NK-92 treated with Interleukin-12 subunit alpha and Interleukin-12 subunit beta, amount 100 ng/mL, for 24 hours (cell line): Measurements from ENCODE around the gene HS3ST6.
"Not testable (repeated sequence)": the region's sequence is repeated elsewhere in the genome, so short reads cannot be mapped to it uniquely, and the experiment has no call there.

ENCODE experiments used
- DNase-seq: peaks from one replicate; lab custom pipeline; 2025; lab: John Stamatoyannopoulos, UW

Gene HS3ST6

DNA sequence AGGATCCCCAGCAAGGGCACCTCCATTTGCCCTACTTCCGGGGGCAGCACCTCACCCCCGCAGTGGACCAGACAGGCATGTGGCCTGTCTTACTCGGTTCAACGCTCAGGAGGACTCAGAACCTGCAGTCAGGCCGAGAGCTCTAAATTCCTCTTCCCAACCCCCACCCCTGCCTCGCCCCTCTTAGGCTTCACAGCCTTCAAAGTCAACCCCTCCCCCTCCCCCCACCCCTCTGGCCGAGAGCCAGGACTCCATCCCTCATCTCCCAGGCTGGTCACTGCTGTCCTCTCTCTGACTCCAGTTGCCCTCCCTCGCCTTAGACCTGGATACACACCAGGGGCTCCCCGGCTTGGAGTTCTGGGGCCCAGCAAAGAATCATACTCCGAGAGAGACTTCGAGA lies 8.1 kb upstream of the HS3ST6 start:
- DNase-seq = no peak

DNA sequence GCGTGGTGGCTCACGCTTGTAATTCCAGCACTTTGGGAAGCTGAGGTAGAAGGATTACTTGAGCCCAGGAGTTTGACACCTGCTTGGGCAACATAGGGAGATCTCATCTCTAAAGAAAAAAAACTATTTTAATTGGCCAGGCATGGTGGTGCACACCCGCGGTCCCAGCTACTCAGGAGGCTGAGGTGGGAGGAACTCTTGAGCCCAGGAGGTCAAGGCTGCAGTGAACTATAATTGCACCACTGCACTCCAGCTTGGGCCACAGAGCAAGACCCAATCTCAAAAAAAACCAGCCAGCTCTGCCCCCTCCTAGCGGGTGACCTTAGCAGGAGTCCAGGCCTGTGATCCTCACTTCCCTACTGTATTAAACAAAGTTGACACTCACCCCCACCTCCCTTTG lies 5.9 kb upstream of the HS3ST6 start:
- DNase-seq = no peak

DNA sequence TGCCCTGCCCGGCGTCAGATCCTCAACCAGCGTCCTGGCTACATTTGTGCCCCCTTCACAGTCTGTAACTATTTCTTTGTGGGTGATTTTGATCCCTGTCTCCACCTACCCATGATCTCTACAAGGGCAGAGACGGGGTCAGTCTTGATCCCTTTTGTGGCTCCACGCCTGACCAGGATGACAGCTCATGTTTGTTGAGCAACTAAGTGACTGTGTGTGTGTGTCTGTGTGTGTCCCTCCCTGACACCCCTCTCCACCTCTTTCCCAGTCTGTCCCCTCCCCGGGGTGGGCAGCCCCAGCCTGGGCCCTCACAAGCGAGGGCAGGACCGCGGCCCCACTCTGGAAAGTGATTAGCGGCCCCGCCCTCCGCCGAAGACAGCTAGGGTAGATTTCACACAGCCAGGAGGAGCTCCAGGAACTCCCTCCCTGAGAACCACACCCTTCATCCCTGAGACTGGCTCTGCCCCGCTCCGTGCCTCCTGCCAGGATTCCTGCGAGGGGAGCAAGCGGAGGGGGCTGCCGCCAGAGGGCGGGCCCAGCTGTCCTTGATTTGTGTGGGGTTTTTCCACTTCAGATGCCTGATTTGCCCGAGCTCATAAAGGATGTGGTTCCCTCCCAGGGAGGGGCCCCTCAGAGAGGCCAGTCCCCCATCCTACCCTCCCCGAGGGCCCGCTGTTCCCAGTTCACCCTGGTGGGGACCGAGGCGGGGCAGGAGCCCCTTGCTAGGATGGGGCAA lies 5.3 kb upstream of the HS3ST6 start:
- DNase-seq = no peak

DNA sequence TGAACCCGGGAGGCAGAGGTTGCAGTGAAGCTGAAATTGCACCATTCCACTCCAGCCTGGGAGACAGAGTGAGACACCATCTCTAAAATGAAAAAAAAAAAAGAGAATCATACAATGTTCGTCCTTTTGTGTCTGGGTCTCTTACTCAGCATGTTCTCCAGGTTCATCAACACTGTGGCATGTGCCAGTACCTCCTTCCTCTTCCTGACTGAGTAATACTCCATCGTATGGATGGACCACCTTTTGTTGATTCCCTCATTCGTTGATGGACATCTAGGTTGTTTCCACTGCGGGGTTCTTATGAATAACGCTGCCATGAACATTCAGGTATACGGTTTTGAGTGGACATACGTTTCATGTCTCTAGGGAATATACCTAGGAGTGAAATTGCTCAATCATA lies 4.1 kb upstream of the HS3ST6 start:
- DNase-seq = no peak

DNA sequence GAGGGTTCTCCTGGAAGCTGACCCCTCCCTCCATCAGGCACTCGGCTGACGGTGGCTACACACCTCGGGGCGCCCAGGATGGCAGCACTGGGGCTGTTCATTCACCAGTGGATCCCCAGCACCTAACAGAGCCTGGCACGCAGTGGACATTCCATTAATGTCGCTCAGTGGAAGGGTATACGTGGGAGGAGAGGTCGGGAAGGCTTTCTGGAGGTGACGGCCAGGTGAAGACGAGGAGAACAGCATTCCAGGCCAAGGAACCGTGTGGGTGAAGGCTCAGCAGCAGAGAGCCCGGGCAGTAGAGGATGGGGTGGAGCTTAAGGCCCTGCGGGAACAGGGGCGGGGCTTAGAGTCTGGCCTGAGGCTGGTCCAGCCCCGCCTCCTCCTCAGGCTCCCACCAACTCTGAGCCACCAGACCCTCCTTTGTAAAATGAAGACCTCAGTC lies 2.5 kb upstream of the HS3ST6 start:
- DNase-seq = no peak

DNA sequence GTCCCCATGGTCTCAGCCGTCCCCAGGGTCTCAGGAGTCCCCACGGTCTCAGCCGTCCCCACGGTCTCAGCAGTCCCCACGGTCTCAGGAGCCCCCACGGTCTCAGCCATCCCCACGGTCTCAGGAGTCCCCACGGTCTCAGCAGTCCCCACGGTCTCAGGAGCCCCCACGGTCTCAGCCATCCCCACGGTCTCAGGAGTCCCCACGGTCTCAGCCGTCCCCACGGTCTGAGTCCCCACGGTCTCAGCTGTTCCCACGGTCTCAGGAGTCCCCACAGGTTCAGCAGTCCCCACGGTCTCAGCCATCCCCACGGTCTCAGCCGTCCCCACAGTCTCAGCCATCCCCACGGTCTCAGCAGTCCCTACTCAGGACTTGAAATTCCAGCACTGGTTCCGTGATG lies 1.9 kb upstream of the HS3ST6 start:
- DNase-seq = not testable (repeated sequence)

DNA sequence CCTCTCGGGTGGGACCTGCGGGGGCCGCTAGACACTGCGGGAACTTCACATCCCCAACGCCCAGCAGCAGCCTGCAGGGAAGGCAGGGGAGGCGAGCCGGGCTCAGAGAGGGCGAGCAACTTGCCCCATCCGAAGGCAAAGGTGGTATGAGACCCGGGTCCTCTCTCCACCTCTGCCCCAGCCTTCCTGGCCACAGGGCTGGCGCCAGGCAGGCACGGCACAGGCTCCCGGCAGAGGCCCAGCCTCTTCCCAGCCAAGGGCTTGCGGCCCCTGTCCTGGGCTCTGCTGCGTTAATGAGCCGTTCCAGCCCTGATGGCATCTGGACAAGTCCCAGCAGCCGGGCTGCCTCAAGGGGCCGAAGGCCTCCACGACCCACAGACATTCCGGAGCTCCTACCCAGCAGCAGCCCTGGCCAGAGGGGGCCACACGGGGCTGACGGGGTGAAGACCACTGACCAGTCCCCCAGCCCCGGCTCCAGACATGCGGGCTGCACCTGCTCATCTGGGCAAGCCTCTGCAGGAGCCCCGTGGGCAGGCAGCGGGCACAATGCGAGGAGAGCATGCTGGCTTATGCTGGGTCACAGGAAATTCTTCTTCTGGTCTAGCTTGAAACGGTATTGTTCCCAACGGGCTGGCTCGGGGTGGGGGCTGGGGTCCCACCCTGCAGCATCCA lies 1.2 kb upstream of the HS3ST6 start:
- DNase-seq = no peak

DNA sequence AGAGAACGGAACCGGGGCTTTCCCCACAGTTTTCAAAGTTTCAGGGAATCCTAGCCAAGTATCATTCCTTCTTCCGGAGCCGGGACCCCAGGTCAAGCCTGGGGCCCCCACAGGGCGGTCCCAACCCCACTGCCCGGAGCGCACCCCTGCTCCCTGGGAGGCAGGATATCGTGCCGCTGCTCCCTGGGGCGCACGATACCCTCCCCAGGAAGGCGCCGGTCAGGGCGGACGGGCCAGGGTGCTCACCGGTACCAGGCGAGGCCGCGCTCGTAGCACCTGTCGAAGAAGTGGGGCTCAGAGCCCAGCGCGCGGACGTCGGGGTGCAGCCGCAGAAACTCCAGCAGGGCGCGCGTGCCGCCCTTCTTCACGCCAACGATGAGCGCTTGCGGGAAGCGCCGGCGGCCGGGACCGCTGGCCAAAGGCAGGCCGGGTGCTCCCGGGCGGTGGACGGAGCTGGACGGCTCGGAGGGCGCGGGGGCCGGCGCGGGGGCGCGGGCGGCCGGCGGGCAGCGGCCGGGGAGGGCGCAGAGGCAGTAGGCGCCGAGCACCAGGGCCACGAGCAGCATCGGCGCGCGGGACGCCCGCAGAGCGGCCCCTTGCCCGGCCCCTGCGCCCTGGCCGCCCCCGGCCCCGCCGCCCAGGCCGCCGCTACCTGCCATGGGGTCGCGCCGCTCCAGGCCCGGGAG lies 407 bp downstream of the HS3ST6 start:
- DNase-seq = no peak

DNA sequence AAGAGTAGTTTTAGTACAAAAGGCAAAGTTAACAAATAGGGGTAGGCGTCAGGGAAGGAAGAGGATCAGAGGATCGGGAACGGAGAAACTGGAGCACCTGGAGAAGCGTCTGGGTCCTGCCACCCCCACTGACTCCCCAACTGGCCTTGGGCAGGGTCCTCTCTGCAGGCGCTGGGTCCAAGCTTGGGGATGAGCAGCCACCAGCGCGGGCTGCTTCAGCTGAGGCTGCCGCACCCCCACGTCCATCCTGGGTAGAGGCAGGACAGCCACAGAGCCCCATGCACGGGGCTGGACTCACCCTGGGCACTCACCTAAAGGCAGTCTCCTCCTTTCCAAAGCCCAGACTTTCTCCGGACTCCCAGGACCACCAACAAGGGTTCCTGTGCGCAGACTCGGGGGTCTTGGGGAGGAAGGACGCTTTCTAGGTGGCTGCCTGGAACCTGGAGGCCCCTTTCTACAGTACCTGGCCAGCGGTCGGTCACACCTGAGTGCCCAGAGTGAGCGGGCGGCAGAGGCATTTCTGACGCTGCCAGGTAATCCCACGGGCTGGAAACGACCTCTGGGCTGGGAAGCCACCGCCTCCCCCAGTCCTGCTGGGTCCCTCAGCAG lies 1.1 kb downstream of the HS3ST6 start:
- DNase-seq = no peak

DNA sequence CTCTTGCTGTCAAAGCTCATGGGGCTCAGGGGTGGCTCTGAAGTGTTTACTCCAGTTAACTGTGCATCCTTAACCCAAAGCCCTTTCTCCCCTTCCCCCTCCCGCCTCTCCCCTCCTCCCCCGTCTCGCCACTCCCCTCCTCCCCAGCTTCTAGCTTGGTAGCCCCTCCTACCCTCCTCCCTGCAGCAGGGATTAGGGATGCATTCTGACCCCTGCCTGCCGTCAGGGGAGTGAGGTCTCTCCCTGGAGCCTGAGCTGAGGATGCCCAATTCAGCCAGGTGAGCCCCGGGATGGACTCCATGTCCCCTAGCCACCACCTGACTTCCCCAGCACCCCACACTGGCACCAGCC lies 1.6 kb downstream of the HS3ST6 start:
- no peak for DNase-seq

DNA sequence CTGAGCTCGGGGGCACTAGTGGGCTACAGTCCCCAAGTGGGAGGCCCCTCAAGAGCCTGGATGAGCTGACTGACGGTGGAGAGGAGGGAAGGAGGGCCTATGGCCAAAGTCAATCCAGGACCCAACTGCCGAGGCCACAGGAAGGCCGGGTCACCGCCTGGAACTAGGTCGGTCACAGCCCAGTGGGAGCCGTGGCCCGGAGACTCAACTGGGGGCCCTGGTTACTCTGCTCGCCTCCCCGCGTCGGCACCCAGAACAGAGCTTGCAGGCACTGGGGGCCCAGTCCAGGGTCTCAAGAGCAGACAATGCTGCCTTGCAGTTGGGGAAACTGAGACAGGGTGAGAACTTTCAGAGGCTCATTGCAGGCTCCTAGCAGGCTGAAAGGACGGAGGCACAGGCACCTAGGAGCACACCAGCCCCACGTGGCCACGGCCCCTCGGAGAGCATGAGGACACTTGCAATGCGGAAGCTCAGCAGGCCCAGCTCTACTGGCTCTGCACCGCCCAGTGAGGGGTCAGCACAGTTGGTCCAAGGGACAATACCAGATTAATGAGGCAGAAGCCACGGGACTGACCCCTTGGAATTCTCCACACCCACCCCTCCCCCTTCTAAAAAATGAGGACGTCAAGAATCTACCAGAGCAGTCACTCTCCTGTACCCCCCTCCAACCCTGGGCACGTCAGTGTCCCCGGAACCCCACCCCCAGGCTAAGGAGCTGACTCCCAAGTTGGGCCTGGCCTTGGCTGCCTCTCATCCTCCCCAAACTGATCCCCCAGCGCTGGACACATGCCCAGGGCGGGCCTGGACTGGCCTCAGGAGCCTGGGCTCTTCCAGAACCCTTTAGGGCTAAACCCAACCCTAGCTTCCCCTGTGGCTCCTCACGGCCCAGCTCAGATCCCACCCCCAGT lies 2.2 kb downstream of the HS3ST6 start:
- DNase-seq = no peak

DNA sequence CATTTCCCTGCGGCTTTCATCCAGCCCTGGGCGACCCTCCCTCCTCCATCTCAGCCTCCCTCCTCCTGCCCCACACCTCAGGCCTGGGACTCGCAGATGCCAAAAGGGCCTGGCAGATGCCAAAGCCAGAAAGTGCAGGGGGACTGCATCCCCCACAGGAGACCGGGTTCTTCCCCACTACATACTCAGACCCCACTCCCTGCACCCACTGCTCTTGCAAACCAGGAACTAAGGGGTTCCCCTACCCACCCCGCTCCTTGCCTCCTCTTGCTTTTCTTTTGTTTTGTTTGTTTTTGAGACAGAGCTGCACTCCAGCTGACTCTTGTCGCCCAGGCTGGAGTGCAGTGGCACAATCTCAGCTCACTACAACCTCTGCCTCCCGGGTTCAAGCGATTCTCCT lies 3.2 kb downstream of the HS3ST6 start:
- DNase-seq = no peak

DNA sequence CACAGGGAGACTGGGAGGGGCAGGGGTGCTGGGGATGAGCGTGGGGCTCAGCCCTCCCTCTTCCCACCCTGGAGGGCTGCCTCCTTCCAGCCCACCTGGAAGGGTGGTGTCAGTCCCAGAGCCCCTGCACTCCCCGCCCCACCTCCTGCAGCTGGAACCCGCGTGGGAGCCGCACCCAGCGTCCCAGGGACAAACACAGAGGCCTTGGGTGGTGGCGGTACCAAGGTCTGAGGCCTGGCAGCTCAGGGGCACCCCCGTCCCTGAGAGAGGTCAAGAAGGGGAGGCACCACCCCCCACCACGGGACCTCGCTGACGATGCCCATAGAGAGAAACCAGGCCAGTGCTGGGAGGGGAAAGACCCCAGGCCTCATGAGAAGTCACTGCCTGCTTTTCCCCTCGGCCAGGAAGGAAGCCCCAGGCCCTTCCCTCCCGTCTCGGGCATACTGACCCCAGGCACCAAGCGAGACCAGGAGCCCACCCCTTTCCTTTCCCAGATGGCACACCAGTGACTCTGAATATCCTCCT lies 4.1 kb downstream of the HS3ST6 start:
- no peak for DNase-seq

DNA sequence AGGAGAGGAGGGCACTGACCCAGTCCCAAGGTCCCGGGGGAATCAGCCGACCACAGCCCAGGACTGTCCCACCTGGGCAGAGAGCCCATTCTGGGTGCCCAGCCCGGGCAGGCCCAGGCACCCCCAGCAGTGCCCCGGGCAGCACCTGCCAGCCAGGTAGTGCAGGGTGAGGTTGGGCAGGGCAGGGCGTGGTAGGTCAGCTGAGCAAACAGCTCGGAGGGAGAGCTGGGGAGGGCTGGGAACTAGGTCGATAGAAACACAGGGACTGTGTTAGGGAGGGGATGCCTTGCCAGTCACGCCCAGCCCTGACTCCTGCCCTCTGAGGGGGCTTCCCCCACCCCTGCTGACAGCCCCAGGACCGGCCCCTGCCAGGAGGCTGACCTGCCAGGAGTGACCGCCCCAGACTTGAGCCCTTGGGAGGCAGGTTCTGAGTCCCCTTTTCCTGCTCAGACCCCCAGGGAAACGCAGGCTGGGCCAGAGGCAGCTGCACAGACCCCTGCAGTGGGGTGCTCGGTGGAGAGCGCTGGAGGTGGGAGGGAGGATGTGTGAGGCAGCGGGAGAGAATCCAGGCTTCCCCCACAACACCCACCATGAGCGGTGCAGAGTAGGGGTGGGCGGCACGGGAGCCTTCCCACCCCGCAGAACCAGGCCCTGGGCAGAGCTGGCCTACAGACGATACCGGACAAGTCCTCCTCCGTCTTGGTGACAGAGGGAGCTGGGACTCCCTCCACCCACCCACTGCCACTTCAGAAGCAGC lies 4.7 kb downstream of the HS3ST6 start:
- no peak for DNase-seq

DNA sequence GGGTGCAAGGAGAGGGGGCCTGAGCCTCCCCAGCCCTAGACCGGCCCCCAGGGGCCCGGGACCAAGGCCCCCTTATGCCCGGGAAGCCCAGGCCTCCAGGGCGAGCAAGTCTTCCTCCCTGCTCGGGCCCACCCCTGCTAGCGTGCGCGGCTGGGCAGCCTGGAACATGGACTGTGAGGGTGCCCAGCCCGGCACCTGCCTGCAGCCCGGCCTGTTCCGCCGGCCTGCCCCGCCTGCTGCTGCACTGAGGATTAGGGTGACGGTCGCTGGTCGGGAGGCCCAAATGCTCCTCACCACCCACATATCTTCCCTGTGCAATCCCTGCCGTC lies 6.0 kb downstream of the HS3ST6 start:
- DNase-seq = no peak

DNA sequence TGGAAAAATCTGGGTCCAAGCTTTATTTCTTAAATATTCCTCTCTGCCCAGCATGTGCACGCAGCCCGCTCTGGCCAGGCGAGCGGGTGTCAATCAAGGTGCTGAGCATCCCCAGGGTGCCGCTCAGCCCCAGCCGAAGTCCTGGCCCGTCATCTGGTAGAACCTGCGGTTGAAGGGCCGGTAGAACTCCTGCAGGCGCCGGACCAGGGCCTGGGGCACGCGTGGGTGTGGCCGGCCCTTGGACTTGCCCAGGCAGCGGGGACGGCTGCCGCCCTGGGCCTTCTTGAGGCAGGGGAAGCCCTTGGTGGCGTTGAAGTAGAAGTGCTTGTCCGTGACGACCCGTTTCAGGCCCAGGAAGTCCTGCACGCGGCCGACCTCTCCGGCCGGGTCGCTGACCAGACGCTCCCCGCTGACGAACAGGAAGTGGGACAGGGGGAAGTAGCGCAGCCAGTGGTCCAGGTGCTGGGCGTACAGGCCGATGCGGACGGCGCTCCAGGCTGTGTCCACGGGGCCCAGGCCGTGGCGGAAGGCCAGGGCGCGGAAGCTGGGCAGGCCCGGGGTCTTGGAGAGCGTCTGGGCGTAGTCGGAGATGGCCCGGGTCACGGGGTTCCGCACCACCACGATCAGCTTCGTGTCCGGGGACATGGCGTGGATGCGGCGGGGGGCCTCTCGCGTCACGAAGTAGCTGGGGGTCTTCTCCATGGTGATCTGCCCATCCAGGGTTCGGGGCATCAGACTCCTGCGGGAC lies 6.6 kb downstream of the HS3ST6 start:
- no peak for DNase-seq

DNA sequence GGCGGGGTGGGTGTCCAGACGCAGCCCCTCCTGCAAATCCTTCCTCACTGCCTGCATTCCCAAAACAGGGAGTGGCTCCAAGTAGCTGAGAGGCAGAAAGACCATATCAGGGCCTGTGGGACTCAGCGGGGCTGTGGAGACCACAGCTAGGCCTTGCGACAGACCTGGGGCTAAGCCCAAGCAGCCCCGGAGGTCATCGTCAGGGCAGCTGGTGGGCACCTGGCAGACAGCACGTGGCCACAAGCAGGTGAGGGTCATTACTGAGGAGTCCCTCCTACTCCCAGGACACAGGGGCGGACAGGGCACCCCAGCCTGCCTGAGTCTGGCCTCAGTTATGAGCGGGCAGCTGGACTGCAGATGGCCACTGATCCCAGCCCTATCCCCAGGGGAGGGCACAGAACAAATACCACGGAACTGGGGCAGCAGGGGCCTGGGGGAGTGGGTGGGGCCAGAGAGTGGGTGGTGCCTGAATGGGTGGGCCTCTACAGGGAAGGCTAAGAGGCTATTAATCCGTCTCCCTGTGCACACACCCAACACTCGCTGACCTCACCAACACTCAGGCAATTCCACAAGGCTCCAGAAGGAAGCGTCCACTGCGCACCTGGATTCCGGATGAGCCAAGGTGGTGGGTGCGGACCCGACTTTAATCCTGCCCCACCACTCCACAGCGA lies 8.5 kb downstream of the HS3ST6 start:
- no peak for DNase-seq

DNA sequence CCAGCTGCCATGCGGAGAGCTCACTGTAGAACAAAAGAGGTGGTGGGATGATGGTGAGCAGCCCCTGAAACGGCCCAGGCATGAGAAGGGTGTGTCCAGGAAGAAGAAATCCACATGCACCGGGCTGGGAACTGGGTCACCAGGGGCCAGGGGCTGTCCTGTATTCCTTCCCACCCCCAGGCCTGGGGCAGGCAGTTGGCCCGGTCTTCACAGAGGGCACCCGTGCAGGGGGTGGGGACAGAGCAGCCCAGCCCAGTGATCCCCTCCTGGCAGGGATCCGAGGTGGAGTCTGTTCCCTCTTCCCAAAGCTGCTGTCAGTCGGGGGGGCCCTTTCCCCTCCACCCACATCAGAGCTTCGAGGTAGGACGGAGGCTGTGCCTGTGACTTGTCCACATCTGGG lies 9.2 kb downstream of the HS3ST6 start:
- no peak for DNase-seq

DNA sequence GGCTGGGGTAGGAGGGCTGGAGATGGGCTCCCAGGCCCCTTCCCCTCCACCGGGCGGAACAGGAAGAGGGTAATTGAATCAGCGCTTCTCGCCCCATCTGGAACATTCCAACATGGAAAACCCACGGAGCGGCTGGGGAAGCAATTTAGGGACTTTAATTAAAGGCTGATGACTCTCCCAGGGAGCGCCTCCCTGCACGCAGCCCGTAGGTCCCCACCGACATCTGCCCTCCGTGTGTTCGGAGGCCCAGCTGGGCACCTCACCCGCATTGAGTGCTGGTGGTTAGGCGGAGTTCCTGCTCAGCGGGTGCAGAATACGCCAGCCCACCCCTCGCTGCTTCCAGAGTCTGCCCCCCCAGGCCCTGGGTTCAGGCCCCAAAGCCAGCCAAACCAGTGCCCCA lies 10.0 kb downstream of the HS3ST6 start:
- DNase-seq = no peak
